Loucy (cell line): ENCODE measurements around the gene UPF2.

Source experiments
- H2AFZ ChIP-seq: fragments of 200-600 bp; sonication (generic); 2 replicates; pipeline ENCODE4 v1.6.0; 2016; ENCODE audit warnings: antibody characterized with exemption, mild to moderate bottlenecking, low read length, moderate library complexity
- H3F3A ChIP-seq: fragments of 200-600 bp; 2 replicates; pipeline ENCODE4 v1.6.0; 2016; ENCODE audit warnings: antibody characterized with exemption, low read depth, mild to moderate bottlenecking
- H3K27me3 ChIP-seq: fragments of 200-600 bp; sonication (generic); 2 replicates; pipeline ENCODE4 v1.6.1; 2014; ENCODE audit warnings: low read length, mild to moderate bottlenecking; ENCODE audit not compliant: insufficient read depth, poor library complexity, severe bottlenecking
- H3K36me3 ChIP-seq: fragments of 200-600 bp; sonication (generic); 2 replicates; pipeline ENCODE4 v1.6.1; 2016; ENCODE audit warnings: low read length; ENCODE audit not compliant: insufficient read depth
- H3K4me1 ChIP-seq: fragments of 200-600 bp; sonication (generic); 2 replicates; pipeline ENCODE4 v1.5.1; 2014; ENCODE audit warnings: low read length, mild to moderate bottlenecking; ENCODE audit not compliant: insufficient read depth, poor library complexity, severe bottlenecking
- H3K4me2 ChIP-seq: fragments of 200-600 bp; sonication (generic); 2 replicates; pipeline ENCODE4 v1.6.0; 2014; ENCODE audit warnings: antibody characterized with exemption, low read length, low read depth, mild to moderate bottlenecking; ENCODE audit not compliant: poor library complexity, severe bottlenecking
- H3K4me3 ChIP-seq: fragments of 200-600 bp; sonication (generic); 2 replicates; pipeline ENCODE4 v1.5.1; 2014; ENCODE audit warnings: low read length, mild to moderate bottlenecking, mixed read lengths; ENCODE audit not compliant: poor library complexity, severe bottlenecking
- H3K79me2 ChIP-seq: fragments of 200-600 bp; sonication (generic); 2 replicates; pipeline ENCODE4 v1.6.1; 2014; ENCODE audit warnings: low read length; ENCODE audit not compliant: insufficient read depth
- H3K9ac ChIP-seq: fragments of 200-600 bp; sonication (generic); 2 replicates; pipeline ENCODE4 v1.6.0; 2014; ENCODE audit warnings: mild to moderate bottlenecking, low read depth, low read length, moderate library complexity; ENCODE audit not compliant: poor library complexity, severe bottlenecking
- H3K9me2 ChIP-seq: fragments of 200-600 bp; sonication (generic); replicated peaks from 2 replicates; pipeline ENCODE4 v1.6.1; 2016; ENCODE audit warnings: low read depth, low read length, mixed read lengths
- H3K9me3 ChIP-seq: fragments of 200-600 bp; sonication (generic); 2 replicates; pipeline ENCODE4 v1.6.1; 2014; ENCODE audit warnings: mild to moderate bottlenecking, antibody characterized with exemption, low read length, low read depth; ENCODE audit not compliant: insufficient read depth
- H4K20me1 ChIP-seq: fragments of 200-600 bp; sonication (generic); 2 replicates; pipeline ENCODE4 v1.6.0; 2014; ENCODE audit warnings: antibody characterized with exemption, low read length, mild to moderate bottlenecking; ENCODE audit not compliant: insufficient read depth, poor library complexity, severe bottlenecking
- CTCF ChIP-seq: fragments of 200-600 bp; sonication (generic); conservative IDR thresholded peaks from 2 replicates; pipeline ENCODE4 v1.5.1; 2014; ENCODE audit warnings: mild to moderate bottlenecking, antibody characterized with exemption, low read length
- EZH2phosphoT487 ChIP-seq: fragments of 200-600 bp; IDR thresholded peaks from 2 replicates; pipeline ENCODE4 v1.6.1; 2018; ENCODE audit warnings: antibody characterized with exemption, mild to moderate bottlenecking, moderate library complexity, borderline replicate concordance

The UPF2 gene

GRCh38 chr10:11919271-11919670 is 123.3 kb downstream of the UPF2 start:
- Histone ChIP-seq H3K4me3 (no peak overlapping the region), H3K4me2 (no peak overlapping the region), H3K79me2 (no peaks in the 10 kb centered on the region), H3K27me3 (no peaks in the 10 kb centered on the region), H4K20me1 (no peaks in the 10 kb centered on the region), H3K9me2 (no peaks in the 10 kb centered on the region), H3F3A (no peaks in the 10 kb centered on the region), H3K36me3 (peaks cover 46% of the 10 kb centered on the region; the same call in 1 of the 2 replicates), H3K9me3 (no peaks in the 10 kb centered on the region), H3K4me1 (peaks cover 8% of the 10 kb centered on the region), H2AFZ (no peak overlapping the region), H3K9ac (no peak overlapping the region)
- TF ChIP-seq CTCF (no peak), EZH2phosphoT487 (no peak)

GRCh38 chr10:11918384-11918783 is 124.2 kb downstream of the UPF2 start:
- H3F3A ChIP-seq = no peaks in the 10 kb centered on the region
- H2AFZ ChIP-seq = no peak overlapping the region
- H3K79me2 ChIP-seq = no peaks in the 10 kb centered on the region
- no peaks in the 10 kb centered on the region for H4K20me1 ChIP-seq
- no peak overlapping the region for H3K4me3 ChIP-seq
- no peak overlapping the region for H3K4me2 ChIP-seq
- no peak overlapping the region for H3K9ac ChIP-seq
- TF ChIP-seq CTCF (no peak), EZH2phosphoT487 (no peak)
- no peaks in the 10 kb centered on the region for H3K9me3 ChIP-seq
- H3K4me1 ChIP-seq = peaks cover 8% of the 10 kb centered on the region
- H3K27me3 ChIP-seq = no peaks in the 10 kb centered on the region
- H3K36me3 ChIP-seq = peaks cover 41% of the 10 kb centered on the region; the same call in 1 of the 2 replicates
- H3K9me2 ChIP-seq = no peaks in the 10 kb centered on the region

GRCh38 chr10:11913079-11913641 is 129.4 kb downstream of the UPF2 start:
- no peak overlapping the region for H3K4me3 ChIP-seq

More at GRCh38 chr10:11913079-11913641, 129.4 kb downstream of the UPF2 start:
- no peaks in the 10 kb centered on the region for H3K27me3 ChIP-seq
- no peak overlapping the region for H2AFZ ChIP-seq
- H3K79me2 ChIP-seq = no peaks in the 10 kb centered on the region
- no peak overlapping the region for H3K9ac ChIP-seq
- no peaks in the 10 kb centered on the region for H4K20me1 ChIP-seq
- TF ChIP-seq CTCF (no peak), EZH2phosphoT487 (no peak)
- no peaks in the 10 kb centered on the region for H3K4me1 ChIP-seq
- no peak overlapping the region for H3K4me2 ChIP-seq
- no peaks in the 10 kb centered on the region for H3F3A ChIP-seq
- no peaks in the 10 kb centered on the region for H3K9me2 ChIP-seq
- H3K36me3 ChIP-seq = no peaks in the 10 kb centered on the region
- no peaks in the 10 kb centered on the region for H3K9me3 ChIP-seq
